Activated T-cell treated with anti-CD3 and anti-CD28 coated beads, Interleukin-2, amount 50 U/mL, for 72 hours (primary cell): ENCODE measurements around the gene RBM19. TPM values are rescaled to one million over a fixed set of nuclear protein-coding genes. Genes with fewer than 3 reads are reported as not detected.
A peak's percentile ranks its signal among the peaks of the same experiment; 100 is the strongest.

Source experiments
- ATAC-seq, 2 donors: fragments of 150-1000 bp; cut with Tn5 transposase; replicated peaks in 1 of 2; 2 replicates each; pipeline ENCODE4 v1.10.0; 2021; ENCODE audit warnings: moderate library complexity in 2 of 2, mild to moderate bottlenecking in 1 of 2
- DNase-seq, 2 donors: peaks; one replicate each; pipeline ENCODE4 v3.0.0; 2021 to 2022; ENCODE audit warnings: mixed read lengths in 1 of 2
- H3K27ac Mint-ChIP-seq: one replicate; pipeline ENCODE4 v1.8.0; 2022; ENCODE audit warnings: mild to moderate bottlenecking, moderate library complexity, mixed read lengths
- H3K27me3 Mint-ChIP-seq: one replicate; pipeline ENCODE4 v1.8.0; 2022; ENCODE audit warnings: low read depth, mixed read lengths
- H3K36me3 Mint-ChIP-seq, 2 donors: one replicate each; pipeline ENCODE4 v1.8.0; 2022; ENCODE audit warnings: mixed read lengths in 2 of 2, mild to moderate bottlenecking in 1 of 2; ENCODE audit not compliant: insufficient read depth in 2 of 2
- H3K4me1 Mint-ChIP-seq: one replicate; pipeline ENCODE4 v1.8.0; 2022; ENCODE audit warnings: low read depth, mixed read lengths
- H3K4me3 Mint-ChIP-seq, 2 donors: one replicate each; pipeline ENCODE4 v1.8.0; 2022; ENCODE audit warnings: mild to moderate bottlenecking in 2 of 2, mixed read lengths in 2 of 2, moderate library complexity in 2 of 2
- H3K9me3 Mint-ChIP-seq, 2 donors: one replicate each; pipeline ENCODE4 v1.8.0; 2022; ENCODE audit warnings: mixed read lengths in 2 of 2
- total RNA-seq, 2 donors: library from RNA; stranded (reverse); gene quantifications; one replicate each; pipeline ENCODE4 v1.2.3, GENCODE V29; 2022

The RBM19 gene
- total RNA-seq, 2 donors from 2014 or later: 76.2 to 84.8 TPM

GRCh38 chr12:113896194-113896593, 69.9 kb downstream of the RBM19 start:
- no peaks in the 10 kb centered on the region for H3K9me3 Mint-ChIP-seq
- H3K4me3 Mint-ChIP-seq: no peak overlapping the region
- H3K36me3 Mint-ChIP-seq: peaks cover 2 to 11% of the 10 kb centered on the region in 2 donors

GRCh38 chr12:113895176-113895575, 70.9 kb downstream of the RBM19 start:
- no peak overlapping the region for H3K4me3 Mint-ChIP-seq
- DNase-seq: no peak
- H3K4me1 Mint-ChIP-seq: peaks cover 10% of the 10 kb centered on the region
- no peaks in the 10 kb centered on the region for H3K9me3 Mint-ChIP-seq
- H3K36me3 Mint-ChIP-seq: peaks cover 2 to 11% of the 10 kb centered on the region in 2 donors
- no peak for ATAC-seq
- H3K27me3 Mint-ChIP-seq: no peaks in the 10 kb centered on the region
- H3K27ac Mint-ChIP-seq: no peak overlapping the region

More at GRCh38 chr12:113896194-113896593, 69.9 kb downstream of the RBM19 start:
- no peaks in the 10 kb centered on the region for H3K27me3 Mint-ChIP-seq
- no peak overlapping the region for H3K27ac Mint-ChIP-seq
- DNase-seq (no peak), ATAC-seq (no peak)
- H3K4me1 Mint-ChIP-seq: peaks cover 10% of the 10 kb centered on the region

GRCh38 chr12:113894697-113895096, 71.4 kb downstream of the RBM19 start:
- no peaks in the 10 kb centered on the region for H3K9me3 Mint-ChIP-seq
- peaks cover 10% of the 10 kb centered on the region for H3K4me1 Mint-ChIP-seq
- H3K27ac Mint-ChIP-seq: no peak overlapping the region
- no peaks in the 10 kb centered on the region for H3K27me3 Mint-ChIP-seq
- DNase-seq (no peak), ATAC-seq (no peak)
- no peak overlapping the region for H3K4me3 Mint-ChIP-seq
- peaks cover 2 to 11% of the 10 kb centered on the region in 2 donors for H3K36me3 Mint-ChIP-seq

GRCh38 chr12:113893221-113893620, 72.9 kb downstream of the RBM19 start:
- H3K36me3 Mint-ChIP-seq: peaks cover 2 to 13% of the 10 kb centered on the region in 2 donors
- ATAC-seq: no peak
- no peak for DNase-seq
- H3K4me1 Mint-ChIP-seq: peaks cover 10% of the 10 kb centered on the region
- H3K27ac Mint-ChIP-seq: no peak overlapping the region
- no peaks in the 10 kb centered on the region for H3K9me3 Mint-ChIP-seq
- H3K4me3 Mint-ChIP-seq: no peak overlapping the region
- H3K27me3 Mint-ChIP-seq: no peaks in the 10 kb centered on the region

GRCh38 chr12:113892556-113892955, 73.6 kb downstream of the RBM19 start:
- Mint-ChIP-seq H3K4me1 (peaks cover 10% of the 10 kb centered on the region), H3K4me3 (no peak overlapping the region), H3K27me3 (no peaks in the 10 kb centered on the region), H3K9me3 (no peaks in the 10 kb centered on the region), H3K27ac (no peak overlapping the region), H3K36me3 (peaks cover 2 to 13% of the 10 kb centered on the region in 2 donors)
- ATAC-seq: no peak
- DNase-seq: no peak

GRCh38 chr12:113891739-113892520, 74.2 kb downstream of the RBM19 start:
- DNase-seq (peak in 1 of 2 donors; percentile 7), ATAC-seq (peak; percentile 52 to 62)
- Mint-ChIP-seq H3K4me1 (peaks cover 10% of the 10 kb centered on the region), H3K27ac (no peak overlapping the region), H3K9me3 (no peaks in the 10 kb centered on the region), H3K27me3 (no peaks in the 10 kb centered on the region), H3K36me3 (peaks cover 2 to 13% of the 10 kb centered on the region in 2 donors), H3K4me3 (no peak overlapping the region)

GRCh38 chr12:113891167-113891692, 74.9 kb downstream of the RBM19 start:
- H3K4me3 Mint-ChIP-seq: no peak overlapping the region
- DNase-seq (no peak), ATAC-seq (no peak)
- no peaks in the 10 kb centered on the region for H3K9me3 Mint-ChIP-seq
- H3K27ac Mint-ChIP-seq: no peak overlapping the region
- H3K4me1 Mint-ChIP-seq: peaks cover 10% of the 10 kb centered on the region
- no peaks in the 10 kb centered on the region for H3K27me3 Mint-ChIP-seq
- peaks cover 2 to 12% of the 10 kb centered on the region in 2 donors for H3K36me3 Mint-ChIP-seq

- Mint-ChIP-seq H3K9me3 (no peaks in the 10 kb centered on the region), H3K36me3 (peaks cover 2 to 10% of the 10 kb centered on the region in 2 donors), H3K27me3 (no peaks in the 10 kb centered on the region), H3K4me1 (peaks cover 10% of the 10 kb centered on the region), H3K27ac (no peak overlapping the region), H3K4me3 (no peak overlapping the region)
- no peak for ATAC-seq
- DNase-seq: no peak
These were observed 76.1 kb downstream of the RBM19 start for GRCh38 chr12:113889891-113890581.

- Mint-ChIP-seq H3K27ac (no peak overlapping the region), H3K36me3 (peaks cover 2 to 14% of the 10 kb centered on the region in 2 donors), H3K9me3 (no peaks in the 10 kb centered on the region), H3K27me3 (no peaks in the 10 kb centered on the region), H3K4me3 (no peak overlapping the region), H3K4me1 (peaks cover 10% of the 10 kb centered on the region)
- DNase-seq (no peak), ATAC-seq (no peak)
These were observed 77.0 kb downstream of the RBM19 start for GRCh38 chr12:113889076-113889475.

GRCh38 chr12:113888435-113888834, 77.7 kb downstream of the RBM19 start:
- H3K27me3 Mint-ChIP-seq: no peaks in the 10 kb centered on the region
- ATAC-seq (no peak), DNase-seq (no peak)
- peaks cover 10% of the 10 kb centered on the region for H3K4me1 Mint-ChIP-seq
- no peak overlapping the region for H3K4me3 Mint-ChIP-seq
- no peaks in the 10 kb centered on the region for H3K9me3 Mint-ChIP-seq
- peaks cover 2 to 14% of the 10 kb centered on the region in 2 donors for H3K36me3 Mint-ChIP-seq
- H3K27ac Mint-ChIP-seq: no peak overlapping the region

GRCh38 chr12:113887906-113888305, 78.2 kb downstream of the RBM19 start:
- Mint-ChIP-seq H3K36me3 (peaks cover 2 to 14% of the 10 kb centered on the region in 2 donors), H3K4me3 (no peak overlapping the region), H3K9me3 (no peaks in the 10 kb centered on the region), H3K4me1 (peaks cover 10% of the 10 kb centered on the region), H3K27me3 (no peaks in the 10 kb centered on the region), H3K27ac (no peak overlapping the region)
- DNase-seq (no peak), ATAC-seq (no peak)

GRCh38 chr12:113886721-113887120, 79.4 kb downstream of the RBM19 start:
- no peak overlapping the region for H3K27ac Mint-ChIP-seq
- H3K36me3 Mint-ChIP-seq: peaks cover under 1 to 11% of the 10 kb centered on the region in 2 donors
- no peak for ATAC-seq
- no peaks in the 10 kb centered on the region for H3K27me3 Mint-ChIP-seq
- H3K4me3 Mint-ChIP-seq: no peak overlapping the region
- no peak for DNase-seq
- H3K4me1 Mint-ChIP-seq: no peaks in the 10 kb centered on the region
- no peaks in the 10 kb centered on the region for H3K9me3 Mint-ChIP-seq

GRCh38 chr12:113884392-113884791, 81.7 kb downstream of the RBM19 start:
- Mint-ChIP-seq H3K27me3 (no peaks in the 10 kb centered on the region), H3K27ac (no peak overlapping the region), H3K4me3 (no peak overlapping the region), H3K9me3 (no peaks in the 10 kb centered on the region), H3K36me3 (peaks cover 0 to 11% of the 10 kb centered on the region in 2 donors), H3K4me1 (no peaks in the 10 kb centered on the region)
- DNase-seq (no peak), ATAC-seq (no peak)
